Measurements from ENCODE around the gene SLC39A11.

DNA sequence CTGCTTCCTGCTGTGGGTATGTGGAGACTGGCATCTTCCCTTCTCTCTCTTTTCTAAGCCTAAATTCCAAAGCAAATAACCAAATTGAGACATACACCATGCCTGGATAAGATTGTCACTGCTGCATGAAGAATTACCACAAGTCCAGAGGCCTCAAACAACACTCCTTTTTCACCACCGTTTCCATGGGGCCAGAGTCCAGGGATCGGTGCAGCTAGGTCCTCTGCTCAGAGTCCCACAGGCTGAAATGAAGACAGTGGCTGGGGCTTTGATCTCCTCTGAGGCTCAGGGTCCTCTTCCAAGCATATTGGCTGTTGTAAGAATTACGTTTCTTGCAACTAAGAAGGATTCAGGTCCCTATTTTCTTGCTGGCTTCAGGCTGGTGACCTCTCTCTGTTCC lies 130.4 kb downstream of the SLC39A11 start:
- no peak for TF ChIP-seq ZNF565 (CRISPR knock-in tag; conservative IDR thresholded peaks at IDR 0.05; ENCODE audit: low read depth)
- TF ChIP-seq, protein P1, sequence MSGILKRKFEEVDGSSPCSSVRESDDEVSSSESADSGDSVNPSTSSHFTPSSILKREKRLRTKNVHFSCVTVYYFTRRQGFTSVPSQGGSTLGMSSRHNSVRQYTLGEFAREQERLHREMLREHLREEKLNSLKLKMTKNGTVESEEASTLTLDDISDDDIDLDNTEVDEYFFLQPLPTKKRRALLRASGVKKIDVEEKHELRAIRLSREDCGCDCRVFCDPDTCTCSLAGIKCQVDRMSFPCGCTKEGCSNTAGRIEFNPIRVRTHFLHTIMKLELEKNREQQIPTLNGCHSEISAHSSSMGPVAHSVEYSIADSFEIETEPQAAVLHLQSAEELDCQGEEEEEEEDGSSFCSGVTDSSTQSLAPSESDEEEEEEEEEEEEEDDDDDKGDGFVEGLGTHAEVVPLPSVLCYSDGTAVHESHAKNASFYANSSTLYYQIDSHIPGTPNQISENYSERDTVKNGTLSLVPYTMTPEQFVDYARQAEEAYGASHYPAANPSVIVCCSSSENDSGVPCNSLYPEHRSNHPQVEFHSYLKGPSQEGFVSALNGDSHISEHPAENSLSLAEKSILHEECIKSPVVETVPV (CRISPR knock-in tag; IDR thresholded peaks at IDR 0.05): no peak
- TF ChIP-seq TCF4 (CRISPR knock-in tag; IDR thresholded peaks at IDR 0.05; ENCODE audit: borderline replicate concordance): no peak
- TF ChIP-seq SNAI2 (CRISPR knock-in tag; IDR thresholded peaks at IDR 0.05): no peak
- TF ChIP-seq ARNTL (CRISPR knock-in tag; IDR thresholded peaks at IDR 0.05; ENCODE audit: borderline replicate concordance, low read depth): no peak
- TF ChIP-seq ZFP30 (CRISPR knock-in tag; IDR thresholded peaks at IDR 0.05): no peak
- no peak for TF ChIP-seq ZFP3 (CRISPR knock-in tag; IDR thresholded peaks at IDR 0.05)
- TF ChIP-seq, protein P2, sequence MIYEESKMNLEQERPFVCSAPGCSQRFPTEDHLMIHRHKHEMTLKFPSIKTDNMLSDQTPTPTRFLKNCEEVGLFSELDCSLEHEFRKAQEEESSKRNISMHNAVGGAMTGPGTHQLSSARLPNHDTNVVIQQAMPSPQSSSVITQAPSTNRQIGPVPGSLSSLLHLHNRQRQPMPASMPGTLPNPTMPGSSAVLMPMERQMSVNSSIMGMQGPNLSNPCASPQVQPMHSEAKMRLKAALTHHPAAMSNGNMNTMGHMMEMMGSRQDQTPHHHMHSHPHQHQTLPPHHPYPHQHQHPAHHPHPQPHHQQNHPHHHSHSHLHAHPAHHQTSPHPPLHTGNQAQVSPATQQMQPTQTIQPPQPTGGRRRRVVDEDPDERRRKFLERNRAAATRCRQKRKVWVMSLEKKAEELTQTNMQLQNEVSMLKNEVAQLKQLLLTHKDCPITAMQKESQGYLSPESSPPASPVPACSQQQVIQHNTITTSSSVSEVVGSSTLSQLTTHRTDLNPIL (CRISPR knock-in tag; IDR thresholded peaks at IDR 0.05; ENCODE audit: low read depth): no peak
- TF ChIP-seq, protein P3, sequence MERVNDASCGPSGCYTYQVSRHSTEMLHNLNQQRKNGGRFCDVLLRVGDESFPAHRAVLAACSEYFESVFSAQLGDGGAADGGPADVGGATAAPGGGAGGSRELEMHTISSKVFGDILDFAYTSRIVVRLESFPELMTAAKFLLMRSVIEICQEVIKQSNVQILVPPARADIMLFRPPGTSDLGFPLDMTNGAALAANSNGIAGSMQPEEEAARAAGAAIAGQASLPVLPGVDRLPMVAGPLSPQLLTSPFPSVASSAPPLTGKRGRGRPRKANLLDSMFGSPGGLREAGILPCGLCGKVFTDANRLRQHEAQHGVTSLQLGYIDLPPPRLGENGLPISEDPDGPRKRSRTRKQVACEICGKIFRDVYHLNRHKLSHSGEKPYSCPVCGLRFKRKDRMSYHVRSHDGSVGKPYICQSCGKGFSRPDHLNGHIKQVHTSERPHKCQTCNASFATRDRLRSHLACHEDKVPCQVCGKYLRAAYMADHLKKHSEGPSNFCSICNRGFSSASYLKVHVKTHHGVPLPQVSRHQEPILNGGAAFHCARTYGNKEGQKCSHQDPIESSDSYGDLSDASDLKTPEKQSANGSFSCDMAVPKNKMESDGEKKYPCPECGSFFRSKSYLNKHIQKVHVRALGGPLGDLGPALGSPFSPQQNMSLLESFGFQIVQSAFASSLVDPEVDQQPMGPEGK (CRISPR knock-in tag; IDR thresholded peaks at IDR 0.05; ENCODE audit: borderline replicate concordance): no peak
- TF ChIP-seq, protein P4, sequence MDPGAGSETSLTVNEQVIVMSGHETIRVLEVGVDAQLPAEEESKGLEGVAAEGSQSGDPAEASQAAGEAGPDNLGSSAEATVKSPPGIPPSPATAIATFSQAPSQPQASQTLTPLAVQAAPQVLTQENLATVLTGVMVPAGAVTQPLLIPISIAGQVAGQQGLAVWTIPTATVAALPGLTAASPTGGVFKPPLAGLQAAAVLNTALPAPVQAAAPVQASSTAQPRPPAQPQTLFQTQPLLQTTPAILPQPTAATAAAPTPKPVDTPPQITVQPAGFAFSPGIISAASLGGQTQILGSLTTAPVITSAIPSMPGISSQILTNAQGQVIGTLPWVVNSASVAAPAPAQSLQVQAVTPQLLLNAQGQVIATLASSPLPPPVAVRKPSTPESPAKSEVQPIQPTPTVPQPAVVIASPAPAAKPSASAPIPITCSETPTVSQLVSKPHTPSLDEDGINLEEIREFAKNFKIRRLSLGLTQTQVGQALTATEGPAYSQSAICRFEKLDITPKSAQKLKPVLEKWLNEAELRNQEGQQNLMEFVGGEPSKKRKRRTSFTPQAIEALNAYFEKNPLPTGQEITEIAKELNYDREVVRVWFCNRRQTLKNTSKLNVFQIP (CRISPR knock-in tag; IDR thresholded peaks at IDR 0.05; ENCODE audit: borderline replicate concordance, low read depth): no peak

All from SK-N-SH treated with all-trans-retinoic acid at 6 μM for 48 hours (cell line).